Body of pancreas (tissue), 4 donors: ENCODE measurements around the gene CAMK1D. TPM values are rescaled to one million over a fixed set of nuclear protein-coding genes. Genes with fewer than 3 reads are reported as not detected.
A peak's percentile ranks its signal among the peaks of the same experiment; 100 is the strongest.
"Not testable (repeated sequence)": the region's sequence is repeated elsewhere in the genome, so short reads cannot be mapped to it uniquely, and the experiment has no call there.

Experiments used
- ATAC-seq: fragments of 150-250 bp; one replicate; pipeline ENCODE4 v1.9.1; 2016
- DNase-seq, 4 donors: peaks; one replicate each; pipeline ENCODE4 v3.0.0-alpha.2; 2019
- H3K27ac ChIP-seq, 4 donors: fragments of 200-600 bp; sonication (generic); 1 replicate in 3 of 4; 2 replicates in 1 of 4; pipeline versions ENCODE4 v1.5.1 to v1.6.1; 2016 to 2019; ENCODE audit warnings: mild to moderate bottlenecking in 1 of 4, mixed read lengths in 1 of 4, moderate library complexity in 1 of 4
- H3K27me3 ChIP-seq, 2 donors: fragments of 200-600 bp; sonication (generic); one replicate each; pipeline ENCODE4 v1.6.0; 2016; ENCODE audit warnings: mild to moderate bottlenecking in 1 of 2
- H3K36me3 ChIP-seq, 2 donors: fragments of 200-600 bp; sonication (generic); replicated peaks in 1 of 2; 2 replicates each; pipeline ENCODE4 v1.5.1; 2016; ENCODE audit warnings: low read depth in 2 of 2; ENCODE audit not compliant: insufficient read depth in 1 of 2
- H3K4me1 ChIP-seq: fragments of 200-600 bp; sonication (generic); one replicate; pipeline ENCODE4 v1.6.0; 2016
- H3K4me3 ChIP-seq, 2 donors: fragments of 200-600 bp; sonication (generic); 1 replicate in 1 of 2; 2 replicates in 1 of 2; pipeline ENCODE4 v1.5.1; 2016 to 2019
- H3K9me3 ChIP-seq, 3 donors: fragments of 200-600 bp; sonication (generic); 1 replicate in 2 of 3; 2 replicates in 1 of 3; pipeline ENCODE4 v1.5.1; 2016
- CTCF ChIP-seq, 7 experiments: fragments of 450-650 bp in 4 of 7; fragments of 200-600 bp in 3 of 7; sonication (generic) in 3 of 7; IDR thresholded peaks; one replicate each; pipeline ENCODE4 v1.5.1; 2016 to 2019; ENCODE audit warnings: antibody characterized with exemption in 7 of 7
- POLR2A ChIP-seq, 3 donors: fragments of 450-650 bp; IDR thresholded peaks; one replicate each; pipeline ENCODE4 v1.6.1; 2016; ENCODE audit warnings: antibody characterized with exemption in 3 of 3, mild to moderate bottlenecking in 2 of 3
- WGBS, 2 donors: methylation state at CpG; one replicate each; pipeline ENCODE4 v1.1.5; 2017; 5-methylcytosine and 5-hydroxymethylcytosine counted together
- intact Hi-C: fragments of 100-400 bp; cut with DNase I; formaldehyde crosslinking; loops from one replicate; pipeline ENCODE4 v1.15.1; 2023
- total RNA-seq, 2 donors: library from RNA; depleted of rRNA; stranded (reverse); fragments of >200 nt; gene quantifications; one replicate each; pipeline ENCODE4 v1.1.0, GENCODE V29; 2016

Gene CAMK1D
- total RNA-seq, 2 donors from 2014 or later: 12.5 to 14.2 TPM

GRCh38 chr10:12491491-12491890, 142.1 kb downstream of the CAMK1D start:
- WGBS, 2 donors: 76 to 85% methylated on average over 10 of the region's 10 CpGs
- intact Hi-C loops: no loop called here
- no peaks in the 10 kb centered on the region for H3K27me3 ChIP-seq

GRCh38 chr10:12492016-12492415, 142.7 kb downstream of the CAMK1D start:
- intact Hi-C loops: no loop called here
- no peaks in the 10 kb centered on the region for H3K9me3 ChIP-seq
- H3K4me1 ChIP-seq: peaks cover 18% of the 10 kb centered on the region
- no peak for TF ChIP-seq CTCF (IDR thresholded peaks at IDR 0.05)
- no peak for TF ChIP-seq POLR2A (IDR thresholded peaks at IDR 0.05)
- no peak overlapping the region for H3K4me3 ChIP-seq
- no peaks in the 10 kb centered on the region for H3K36me3 ChIP-seq
- no peaks in the 10 kb centered on the region for H3K27me3 ChIP-seq
- no peak overlapping the region for H3K27ac ChIP-seq
- DNase-seq: no peak
- ATAC-seq: no peak
- WGBS, 2 donors: 95 to 98% methylated on average over 8 of the region's 8 CpGs

More at GRCh38 chr10:12491491-12491890, 142.1 kb downstream of the CAMK1D start:
- Histone ChIP-seq H3K27ac (no peak overlapping the region), H3K4me1 (peaks cover 19% of the 10 kb centered on the region), H3K9me3 (no peaks in the 10 kb centered on the region), H3K4me3 (no peak overlapping the region), H3K36me3 (no peaks in the 10 kb centered on the region)
- no peak for ATAC-seq
- DNase-seq: no peak
- TF ChIP-seq CTCF (IDR thresholded peaks at IDR 0.05) (no peak), POLR2A (IDR thresholded peaks at IDR 0.05) (no peak)

GRCh38 chr10:12497046-12497445, 147.7 kb downstream of the CAMK1D start:
- H3K4me3 ChIP-seq, H3K9me3 ChIP-seq, ATAC-seq, H3K36me3 ChIP-seq, H3K27me3 ChIP-seq, DNase-seq, intact Hi-C loops, H3K27ac ChIP-seq: not testable (repeated sequence)
- 95 to 96% methylated on average over 10 of the region's 10 CpGs for WGBS, 2 donors
- peaks cover 32% of the 10 kb centered on the region for H3K4me1 ChIP-seq

GRCh38 chr10:12499076-12499986, 150.0 kb downstream of the CAMK1D start:
- intact Hi-C loops: no loop called here
- Histone ChIP-seq H3K4me1 (peaks cover 36% of the 10 kb centered on the region), H3K27me3 (no peaks in the 10 kb centered on the region), H3K4me3 (no peak overlapping the region), H3K36me3 (no peaks in the 10 kb centered on the region), H3K27ac (no peak overlapping the region), H3K9me3 (no peaks in the 10 kb centered on the region)
- 65 to 66% methylated on average over 7 of the region's 7 CpGs for WGBS, 2 donors
- ATAC-seq (no peak), DNase-seq (peak in 1 of 4 donors; percentile 18)
- TF ChIP-seq CTCF (IDR thresholded peaks at IDR 0.05) (no peak), POLR2A (IDR thresholded peaks at IDR 0.05) (no peak)

- peak in 2 of 4 donors; percentile 20 to 49 for DNase-seq
- Histone ChIP-seq H3K4me3 (no peak overlapping the region), H3K36me3 (no peaks in the 10 kb centered on the region), H3K9me3 (no peaks in the 10 kb centered on the region), H3K4me1 (peaks cover 36% of the 10 kb centered on the region), H3K27ac (peak overlapping the region in 1 of 4 donors; percentile 24), H3K27me3 (no peaks in the 10 kb centered on the region)
- TF ChIP-seq POLR2A (IDR thresholded peaks at IDR 0.05): no peak
- no peak for TF ChIP-seq CTCF (IDR thresholded peaks at IDR 0.05)
- peak; percentile 17 for ATAC-seq
- intact Hi-C loops: no loop called here
- 29 to 41% methylated on average over 7 of the region's 7 CpGs for WGBS, 2 donors
These were observed 151.3 kb downstream of the CAMK1D start for GRCh38 chr10:12500381-12501303.
